HL-60/S4 treated with retinoic acid at 250 ng/mL for 4 days and 3 days (cell line): ENCODE measurements around the gene LRP1.

Experiments used
- in situ Hi-C: fragments of 300-500 bp; cut with MboI; formaldehyde crosslinking; loops from 2 replicates; pipeline ENCODE4 v1.7.0; 2022; ENCODE audit warnings: low sequenced_read_pairs

The LRP1 gene

GRCh38 chr12:57205186-57205585, 76.9 kb downstream of the LRP1 start:
- in situ Hi-C loops = no loop called here

DNA sequence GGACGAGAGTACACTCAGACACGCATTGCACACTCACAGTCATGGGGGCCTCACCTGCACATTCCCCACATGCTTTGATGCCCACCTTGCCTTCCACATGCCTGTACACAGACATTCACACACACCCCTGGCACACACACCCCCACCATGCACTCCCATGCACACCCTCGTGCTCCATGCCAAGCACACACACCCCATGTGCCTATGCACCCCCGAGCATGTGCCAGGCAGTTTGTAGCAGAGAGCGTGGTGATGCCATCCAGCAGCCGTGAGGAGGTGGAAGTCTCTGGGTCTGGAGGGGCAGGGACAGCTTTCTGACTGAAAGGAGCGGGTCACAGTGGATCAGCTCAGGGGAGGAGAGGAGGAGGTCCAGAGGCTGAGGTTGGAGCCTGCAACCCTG, 77.6 kb downstream of the LRP1 start:
- in situ Hi-C loops = no loop called here

- in situ Hi-C loops = no loop called here
Measured at GRCh38 chr12:57207731-57208630, 79.7 kb downstream of the LRP1 start.

DNA sequence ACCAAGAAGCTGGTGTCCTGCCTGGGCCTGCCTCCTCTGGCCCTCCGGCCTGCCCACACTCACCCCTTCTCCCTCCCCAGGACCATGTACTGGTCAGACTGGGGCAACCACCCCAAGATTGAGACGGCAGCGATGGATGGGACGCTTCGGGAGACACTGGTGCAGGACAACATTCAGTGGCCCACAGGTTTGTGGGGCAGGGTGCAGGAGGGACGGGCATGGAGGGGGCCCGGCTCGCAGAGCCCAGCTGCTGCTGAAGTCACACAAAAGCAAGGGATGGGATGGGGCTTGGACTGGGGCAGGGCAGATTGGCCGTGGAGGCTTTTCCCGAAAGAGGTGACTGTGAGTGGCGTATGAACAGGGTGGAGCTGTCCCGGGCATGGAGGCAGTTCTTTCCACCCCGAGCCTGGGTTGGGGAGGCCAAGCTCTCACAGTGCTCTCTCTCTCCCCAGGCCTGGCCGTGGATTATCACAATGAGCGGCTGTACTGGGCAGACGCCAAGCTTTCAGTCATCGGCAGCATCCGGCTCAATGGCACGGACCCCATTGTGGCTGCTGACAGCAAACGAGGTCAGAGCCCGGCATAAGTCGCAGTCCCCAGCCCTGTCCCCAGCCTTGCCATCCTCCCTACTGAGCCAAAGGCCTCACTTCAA, 80.5 kb downstream of the LRP1 start:
- in situ Hi-C loops = no loop called here

DNA sequence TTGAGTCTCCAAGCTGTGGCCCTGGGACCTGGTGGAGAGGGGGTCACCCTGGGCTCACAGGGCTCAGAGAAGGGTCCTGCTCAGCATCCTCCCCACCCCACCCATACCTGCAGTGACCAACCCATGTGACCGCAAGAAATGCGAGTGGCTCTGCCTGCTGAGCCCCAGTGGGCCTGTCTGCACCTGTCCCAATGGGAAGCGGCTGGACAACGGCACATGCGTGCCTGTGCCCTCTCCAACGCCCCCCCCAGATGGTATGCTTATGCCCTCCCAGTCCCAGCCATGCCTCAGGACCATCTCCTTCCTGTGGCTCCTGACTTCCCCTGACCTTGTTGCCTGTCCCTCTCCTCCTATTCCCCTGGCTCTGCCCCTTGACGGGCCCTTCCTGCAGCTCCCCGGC, 81.6 kb downstream of the LRP1 start:
- in situ Hi-C loops = no loop called here

GRCh38 chr12:57210461-57210860, 82.2 kb downstream of the LRP1 start:
- in situ Hi-C loops = no loop called here

DNA sequence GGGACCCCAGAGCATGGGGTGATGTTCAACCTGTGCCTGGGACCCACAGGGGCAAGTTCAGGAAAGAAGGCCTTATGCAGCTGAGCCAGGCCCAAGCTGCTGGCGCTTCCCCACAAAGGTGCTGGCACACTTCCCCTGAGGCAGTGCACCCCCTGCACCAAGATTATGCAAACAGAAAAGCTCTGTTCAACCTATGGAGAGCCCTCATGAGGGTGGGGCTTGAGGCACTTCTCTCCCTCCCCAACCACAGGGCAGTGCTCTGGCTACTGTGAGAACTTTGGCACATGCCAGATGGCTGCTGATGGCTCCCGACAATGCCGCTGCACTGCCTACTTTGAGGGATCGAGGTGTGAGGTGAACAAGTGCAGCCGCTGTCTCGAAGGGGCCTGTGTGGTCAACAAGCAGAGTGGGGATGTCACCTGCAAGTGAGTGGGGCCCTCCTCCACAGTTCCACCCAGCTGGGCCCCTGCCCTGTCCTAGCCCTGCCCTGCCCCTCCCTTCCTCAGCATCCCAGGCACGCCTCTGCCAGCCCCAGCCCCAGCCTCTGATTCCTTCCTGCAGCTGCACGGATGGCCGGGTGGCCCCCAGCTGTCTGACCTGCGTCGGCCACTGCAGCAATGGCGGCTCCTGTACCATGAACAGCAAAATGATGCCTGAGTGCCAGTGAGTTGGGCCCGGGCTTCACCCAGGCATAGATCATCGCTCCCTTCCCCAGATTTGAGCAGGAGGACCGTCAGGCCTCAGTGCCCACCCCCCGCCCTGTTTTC, 82.8 kb downstream of the LRP1 start:
- in situ Hi-C loops = no loop called here

GRCh38 chr12:57211791-57212700, 83.8 kb downstream of the LRP1 start:
- in situ Hi-C loops = no loop called here

- in situ Hi-C loops = no loop called here
Measured at GRCh38 chr12:57212701-57213057, 84.4 kb downstream of the LRP1 start.

DNA sequence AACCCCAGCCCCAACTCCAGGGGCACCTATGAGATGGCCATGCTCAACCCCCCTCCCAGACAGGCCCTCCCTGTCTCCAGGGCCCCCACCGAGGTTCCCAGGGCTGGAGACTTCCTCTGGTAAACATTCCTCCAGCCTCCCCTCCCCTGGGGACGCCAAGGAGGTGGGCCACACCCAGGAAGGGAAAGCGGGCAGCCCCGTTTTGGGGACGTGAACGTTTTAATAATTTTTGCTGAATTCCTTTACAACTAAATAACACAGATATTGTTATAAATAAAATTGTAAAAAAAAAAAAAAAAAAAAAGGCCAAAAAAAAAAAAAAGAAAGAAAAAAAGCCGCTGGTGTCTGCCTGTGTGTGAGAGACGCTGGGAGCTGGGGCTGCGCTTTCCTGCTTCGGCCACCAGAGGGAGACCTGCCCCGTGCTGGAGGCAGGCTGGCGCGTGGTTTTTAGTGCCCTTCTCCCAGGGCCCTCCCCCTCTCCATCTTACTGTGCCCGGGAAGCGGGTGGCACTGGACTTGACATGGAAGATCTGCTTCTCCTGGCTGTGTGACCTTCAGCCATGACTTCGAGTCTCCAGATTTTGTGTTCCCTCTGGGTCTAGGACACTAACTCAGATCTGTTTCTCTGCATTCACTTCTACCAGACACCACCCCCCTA, 84.9 kb downstream of the LRP1 start:
- in situ Hi-C loops = no loop called here

GRCh38 chr12:57213763-57214397, 85.6 kb downstream of the LRP1 start:
- in situ Hi-C loops = no loop called here

GRCh38 chr12:57214398-57214781, 86.1 kb downstream of the LRP1 start:
- in situ Hi-C loops = no loop called here

DNA sequence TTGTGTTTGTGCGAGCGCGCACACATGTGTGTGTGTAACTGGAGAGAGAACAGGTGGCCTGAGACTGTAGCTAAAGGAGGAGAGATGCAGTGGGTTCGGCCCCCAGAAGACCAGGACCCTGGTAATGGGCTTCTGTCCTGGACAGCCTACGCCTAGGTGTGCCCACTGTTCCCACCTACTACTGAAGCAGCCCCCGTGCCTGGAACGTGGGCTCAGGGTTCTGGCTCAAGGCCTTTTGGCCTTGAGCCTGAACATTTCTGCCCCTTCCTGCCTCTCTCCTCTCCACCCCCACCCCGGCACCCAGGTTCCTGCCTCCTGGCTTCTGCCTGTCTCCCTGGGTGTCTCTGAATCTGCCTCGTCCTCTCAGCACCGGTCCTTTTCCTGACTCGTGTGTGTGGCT, 86.8 kb downstream of the LRP1 start:
- in situ Hi-C loops = no loop called here

DNA sequence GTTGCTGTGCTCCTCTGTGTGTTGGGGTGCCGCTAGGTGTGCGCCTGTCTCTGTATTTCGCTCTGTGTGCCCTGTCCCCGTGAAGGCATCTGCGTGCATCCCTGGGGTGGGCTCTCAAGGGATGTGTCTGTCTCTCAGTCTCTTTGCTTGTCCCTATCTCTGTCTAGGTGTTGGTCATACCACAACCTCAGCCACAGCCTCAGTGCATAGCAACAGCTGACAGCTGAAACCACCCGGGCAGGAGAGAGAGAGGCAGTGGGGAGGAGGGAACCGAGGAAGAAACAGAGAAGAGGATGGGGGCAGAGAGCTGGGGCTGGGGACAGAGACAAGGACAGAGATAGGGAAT, 87.4 kb downstream of the LRP1 start:
- in situ Hi-C loops = no loop called here

DNA sequence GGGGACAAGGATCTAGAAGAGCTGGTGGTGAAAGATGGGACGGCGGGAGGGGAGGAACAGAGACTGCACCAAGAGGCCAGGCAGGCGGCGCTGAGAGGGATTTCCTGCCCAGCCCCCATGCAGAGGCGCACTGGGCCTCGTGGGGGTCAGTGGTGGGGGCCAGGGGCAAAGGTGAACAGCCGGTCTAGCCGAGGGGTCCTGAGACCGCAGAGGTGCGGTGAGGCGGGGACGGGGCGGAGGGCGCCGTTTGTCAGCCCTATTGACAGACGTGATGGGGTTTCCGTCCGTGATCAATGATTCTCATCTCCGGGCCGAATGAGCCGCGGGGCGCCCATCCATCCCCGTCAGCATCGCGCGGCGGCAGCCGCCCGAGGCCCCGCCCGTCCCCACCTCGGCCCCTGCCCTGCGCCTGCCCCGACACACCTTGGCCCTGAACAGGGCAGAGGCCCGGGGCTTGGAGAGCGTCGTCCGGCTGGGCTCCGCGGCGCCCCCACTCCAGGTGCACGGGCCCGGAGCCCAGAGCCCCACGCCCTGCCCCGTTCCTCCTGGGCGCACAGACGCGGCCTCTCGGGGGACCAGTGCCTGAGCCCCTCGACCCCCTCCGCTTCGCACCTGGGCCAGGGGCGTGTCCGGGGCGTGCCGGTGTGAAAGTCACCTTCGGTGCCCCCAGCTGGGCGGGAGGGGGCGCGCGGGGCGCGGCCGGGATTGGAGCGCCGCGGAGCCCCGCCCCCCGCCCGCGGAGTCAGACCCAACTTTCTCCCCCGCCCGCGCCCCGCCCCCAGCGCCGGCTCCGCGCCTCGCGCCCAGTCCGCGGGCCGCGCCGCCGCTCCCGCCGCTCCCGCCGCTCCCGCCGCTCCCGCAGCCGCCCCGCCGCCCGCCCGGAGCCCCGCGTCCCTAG, 88.0 kb downstream of the LRP1 start, which contains the start of gene NXPH4:
NXPH4 (plus strand) TSS at position 781 of the 898 bp plus-strand sequence. CDS start 176 bp downstream, outside the sequence.
- in situ Hi-C loops = no loop called here

GRCh38 chr12:57216921-57217879, 88.9 kb downstream of the LRP1 start:
- in situ Hi-C loops = no loop called here

DNA sequence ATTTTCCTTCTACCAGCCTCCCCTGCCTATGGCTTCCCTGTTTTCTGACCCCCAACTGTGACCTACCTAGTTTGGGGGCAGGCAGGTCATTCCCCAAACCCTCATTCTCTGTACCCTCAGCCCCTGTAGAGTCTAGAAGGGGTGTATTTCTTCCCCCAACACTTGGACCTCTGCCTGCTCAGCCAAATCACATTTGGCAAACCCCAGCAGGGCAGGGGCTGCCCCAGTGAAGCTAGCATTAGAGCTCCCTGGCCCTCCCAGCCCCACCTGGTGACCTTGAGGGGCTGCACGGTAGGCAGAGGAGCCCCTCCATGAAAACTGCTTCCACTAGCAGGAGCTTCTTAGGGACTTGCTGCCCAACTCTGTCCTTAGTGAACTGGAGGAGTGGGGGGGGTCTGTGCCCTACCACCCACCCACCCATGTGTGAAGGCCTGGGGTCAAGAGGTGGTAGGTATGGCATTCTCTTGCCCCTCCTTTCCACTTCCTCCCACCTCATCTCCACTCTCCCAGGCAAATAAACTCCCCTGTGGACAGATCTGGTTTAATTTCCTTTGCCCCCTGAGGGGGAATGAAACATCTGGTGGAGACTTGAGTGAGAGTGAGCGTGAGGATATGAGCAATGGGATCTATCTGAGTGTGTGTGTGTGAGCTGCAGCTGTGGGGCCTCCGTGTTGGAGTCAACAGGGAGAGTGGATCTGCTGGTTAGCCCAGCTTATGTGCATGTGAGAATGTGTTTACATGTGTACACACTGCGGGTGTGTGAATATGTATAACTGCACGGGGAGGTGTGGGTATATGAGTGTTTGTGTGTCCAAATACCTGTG, 90.0 kb downstream of the LRP1 start:
- in situ Hi-C loops = no loop called here
